ENCODE measurements around the gene TTC9.

- TF ChIP-seq AFF4 (CRISPR knock-in tag; IDR thresholded peaks at IDR 0.05; ENCODE audit: borderline replicate concordance) (no peak), CTCF (IDR thresholded peaks at IDR 0.05) (no peak), ZNF281 (CRISPR knock-in tag; IDR thresholded peaks at IDR 0.05) (no peak), ATF6 (CRISPR knock-in tag; IDR thresholded peaks at IDR 0.05) (no peak), JUN (CRISPR knock-in tag; IDR thresholded peaks at IDR 0.05) (no peak), NFE2L1 (CRISPR knock-in tag; IDR thresholded peaks at IDR 0.05) (no peak), USF1 (CRISPR knock-in tag; IDR thresholded peaks at IDR 0.05) (no peak), PRRX2 (CRISPR knock-in tag; IDR thresholded peaks at IDR 0.05) (no peak), MAX (CRISPR knock-in tag; IDR thresholded peaks at IDR 0.05) (no peak), ZNF138 (CRISPR knock-in tag; conservative IDR thresholded peaks at IDR 0.05) (no peak), NR2C2 (CRISPR knock-in tag; IDR thresholded peaks at IDR 0.05) (no peak), ZNF512 (CRISPR knock-in tag; IDR thresholded peaks at IDR 0.05; ENCODE audit: borderline replicate concordance) (no peak), GABPB1 (CRISPR knock-in tag; IDR thresholded peaks at IDR 0.05) (no peak), ELF4 (CRISPR knock-in tag; IDR thresholded peaks at IDR 0.05; ENCODE audit: low read depth) (no peak)
These were observed 5.6 kb upstream of the TTC9 start for GRCh38 chr14:70635971-70636595.

Measured in WTC11 (cell line).